Limb (tissue), 2 donors: ENCODE data around the gene SLC25A44.
A peak's percentile ranks its signal among the peaks of the same experiment; 100 is the strongest.

Source experiments
- DNase-seq, 2 donors: peaks; one replicate each; pipeline ENCODE4 v3.0.0-alpha.2; 2016; ENCODE audit errors: extremely low spot score in 2 of 2

Gene SLC25A44

GRCh38 chr1:156241311-156241811 lies 47.5 kb downstream of the SLC25A44 start:
- DNase-seq, result no peak

- no peak for DNase-seq
Observed at GRCh38 chr1:156241926-156242325, 48.0 kb downstream of the SLC25A44 start, which contains the start of gene BGLAP. Gene BGLAP, plus strand, starts transcription at chr1:156242184. Its CDS starts 48 bp downstream, at chr1:156242232.

- DNase-seq, result no peak
Observed at GRCh38 chr1:156242738-156243137, 48.8 kb downstream of the SLC25A44 start.

GRCh38 chr1:156244126-156244525 lies 50.2 kb downstream of the SLC25A44 start:
- DNase-seq, result no peak

GRCh38 chr1:156244712-156245111 lies 50.8 kb downstream of the SLC25A44 start:
- no peak for DNase-seq

- peak in 1 of 2 donors; percentile 53 for DNase-seq
Observed at GRCh38 chr1:156245451-156246232, 51.7 kb downstream of the SLC25A44 start.

GRCh38 chr1:156246241-156246780 lies 52.4 kb downstream of the SLC25A44 start:
- DNase-seq, result no peak

GRCh38 chr1:156246781-156247459 lies 53.0 kb downstream of the SLC25A44 start:
- no peak for DNase-seq

- DNase-seq, result peak in 1 of 2 donors; percentile 66
Observed at GRCh38 chr1:156247460-156248322, 53.8 kb downstream of the SLC25A44 start, which contains the start of gene PAQR6. Gene PAQR6, minus strand, starts transcription at chr1:156248056. Its CDS starts 1,325 bp downstream, at chr1:156246731.

GRCh38 chr1:156248323-156248683 lies 54.4 kb downstream of the SLC25A44 start:
- no peak for DNase-seq

- no peak for DNase-seq
Observed at GRCh38 chr1:156249593-156249992, 55.7 kb downstream of the SLC25A44 start.

- DNase-seq, result no peak
Observed at GRCh38 chr1:156251527-156251926, 57.6 kb downstream of the SLC25A44 start.

- no peak for DNase-seq
Observed at GRCh38 chr1:156253634-156254033, 59.7 kb downstream of the SLC25A44 start.

GRCh38 chr1:156257711-156258110 lies 63.8 kb downstream of the SLC25A44 start:
- no peak for DNase-seq

GRCh38 chr1:156258859-156259258 lies 65.0 kb downstream of the SLC25A44 start:
- no peak for DNase-seq

GRCh38 chr1:156259805-156260204 lies 65.9 kb downstream of the SLC25A44 start:
- DNase-seq, result no peak

GRCh38 chr1:156260896-156261295 lies 67.0 kb downstream of the SLC25A44 start:
- no peak for DNase-seq
